GM19395 (cell line): ENCODE data around the gene ABHD8.
A peak's percentile ranks its signal among the peaks of the same experiment; 100 is the strongest.

Source experiments
- ATAC-seq: cut with Tn5 transposase; IDR thresholded peaks from one replicate; pipeline ENCODE4 v1.9.1; 2021; ENCODE audit warnings: mild to moderate bottlenecking, moderate library complexity; ENCODE audit not compliant: unreplicated experiment

Gene ABHD8

GRCh38 chr19:17268754-17269153, 34.5 kb downstream of the ABHD8 start:
- ATAC-seq: no peak

- ATAC-seq: peak; percentile 92
Measured at GRCh38 chr19:17266975-17267788, 36.0 kb downstream of the ABHD8 start, which contains the start of gene BABAM1. TSS of gene BABAM1 (plus strand) at chr19:17267443. CDS start at chr19:17268807, 1,364 bp downstream.

GRCh38 chr19:17266589-17266974, 36.6 kb downstream of the ABHD8 start:
- ATAC-seq: peak; percentile 28

- no peak for ATAC-seq
Measured at GRCh38 chr19:17266026-17266425, 37.2 kb downstream of the ABHD8 start.

- ATAC-seq: no peak
Measured at GRCh38 chr19:17264641-17264979, 38.6 kb downstream of the ABHD8 start, which contains the start of gene USHBP1. TSS of gene USHBP1 (minus strand) at chr19:17264745. CDS start at chr19:17264299, 446 bp downstream.

- ATAC-seq: no peak
Measured at GRCh38 chr19:17263712-17264640, 39.2 kb downstream of the ABHD8 start.

- ATAC-seq: no peak
Measured at GRCh38 chr19:17262557-17262956, 40.7 kb downstream of the ABHD8 start.

- ATAC-seq: peak; percentile 86
Measured at GRCh38 chr19:17260842-17261325, 42.3 kb downstream of the ABHD8 start.

- ATAC-seq: no peak
Measured at GRCh38 chr19:17259934-17260333, 43.3 kb downstream of the ABHD8 start.

GRCh38 chr19:17259118-17259780, 44.0 kb downstream of the ABHD8 start:
- no peak for ATAC-seq

- ATAC-seq: no peak
Measured at GRCh38 chr19:17256130-17256529, 47.1 kb downstream of the ABHD8 start.

- ATAC-seq: no peak
Measured at GRCh38 chr19:17255150-17255621, 48.0 kb downstream of the ABHD8 start.

GRCh38 chr19:17254636-17255035, 48.6 kb downstream of the ABHD8 start:
- no peak for ATAC-seq

GRCh38 chr19:17249887-17250548, 53.2 kb downstream of the ABHD8 start:
- ATAC-seq: no peak

- ATAC-seq: no peak
Measured at GRCh38 chr19:17248011-17248776, 55.0 kb downstream of the ABHD8 start.

GRCh38 chr19:17246681-17247425, 56.4 kb downstream of the ABHD8 start:
- ATAC-seq: no peak

- no peak for ATAC-seq
Measured at GRCh38 chr19:17245535-17245984, 57.7 kb downstream of the ABHD8 start, which contains the start of gene NR2F6. TSS of gene NR2F6 (minus strand) at chr19:17245919. CDS start at chr19:17245220, 699 bp downstream.
